ENCODE data around the gene ZFAND6.

The ZFAND6 gene

DNA sequence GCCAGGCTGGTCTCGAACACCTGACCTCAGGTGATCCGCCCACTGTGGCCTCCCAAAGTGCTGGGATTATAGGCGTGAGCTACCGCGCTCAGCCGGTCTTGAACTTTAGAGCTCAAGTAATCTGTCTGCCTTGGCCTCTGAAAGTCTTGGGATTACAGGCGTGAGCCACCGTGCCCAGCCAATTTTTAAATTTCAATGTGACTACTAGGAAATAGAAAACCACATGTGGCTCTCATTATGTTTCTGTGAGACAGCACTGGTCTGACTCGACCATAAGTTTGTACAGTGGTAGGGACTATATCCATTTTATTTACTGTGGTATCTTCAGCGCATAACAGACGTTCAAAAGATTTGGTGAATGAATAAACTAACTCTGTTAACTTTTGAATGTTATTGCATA, 9.1 kb downstream of the ZFAND6 start:
- POLR2A ChIA-PET = interaction anchor here (0.5 kb wide), 1 partner anchor 499 kb away, joined by 3 read pairs; no protein-coding TSS in a partner anchor
- CTCF ChIA-PET = no interaction called here
- TF ChIP-seq, protein P1, sequence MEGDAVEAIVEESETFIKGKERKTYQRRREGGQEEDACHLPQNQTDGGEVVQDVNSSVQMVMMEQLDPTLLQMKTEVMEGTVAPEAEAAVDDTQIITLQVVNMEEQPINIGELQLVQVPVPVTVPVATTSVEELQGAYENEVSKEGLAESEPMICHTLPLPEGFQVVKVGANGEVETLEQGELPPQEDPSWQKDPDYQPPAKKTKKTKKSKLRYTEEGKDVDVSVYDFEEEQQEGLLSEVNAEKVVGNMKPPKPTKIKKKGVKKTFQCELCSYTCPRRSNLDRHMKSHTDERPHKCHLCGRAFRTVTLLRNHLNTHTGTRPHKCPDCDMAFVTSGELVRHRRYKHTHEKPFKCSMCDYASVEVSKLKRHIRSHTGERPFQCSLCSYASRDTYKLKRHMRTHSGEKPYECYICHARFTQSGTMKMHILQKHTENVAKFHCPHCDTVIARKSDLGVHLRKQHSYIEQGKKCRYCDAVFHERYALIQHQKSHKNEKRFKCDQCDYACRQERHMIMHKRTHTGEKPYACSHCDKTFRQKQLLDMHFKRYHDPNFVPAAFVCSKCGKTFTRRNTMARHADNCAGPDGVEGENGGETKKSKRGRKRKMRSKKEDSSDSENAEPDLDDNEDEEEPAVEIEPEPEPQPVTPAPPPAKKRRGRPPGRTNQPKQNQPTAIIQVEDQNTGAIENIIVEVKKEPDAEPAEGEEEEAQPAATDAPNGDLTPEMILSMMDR (IDR thresholded peaks at IDR 0.05; ENCODE audit: insufficient read depth, low read length, missing control alignments) = no peak
- DNase-seq (ENCODE audit: low read depth, low spot score) = no peak
- no peak overlapping the region for H3K4me3 ChIP-seq (ENCODE audit: low read depth, low read length)

DNA sequence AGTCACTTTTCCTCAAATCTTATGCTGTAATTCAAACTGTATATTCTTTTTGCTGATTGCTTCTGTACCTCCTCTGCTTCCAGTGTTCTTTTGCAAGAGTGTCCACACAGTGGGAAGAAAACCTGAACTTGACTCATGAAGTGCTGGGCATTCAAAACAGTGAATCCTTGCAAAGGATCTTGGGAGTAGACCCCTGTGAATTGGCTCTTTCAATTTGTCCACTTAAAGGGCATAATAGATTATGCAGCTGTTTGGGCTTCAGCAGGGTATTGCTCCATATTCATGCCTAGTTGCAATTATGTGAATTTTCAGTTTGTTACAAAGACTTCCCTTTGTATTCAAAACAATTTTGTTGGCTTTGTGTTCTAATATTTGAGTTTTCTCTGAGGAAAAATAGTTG, 11.4 kb downstream of the ZFAND6 start:
- no peak overlapping the region for H3K4me3 ChIP-seq (ENCODE audit: low read depth, low read length)
- TF ChIP-seq, protein P1 (IDR thresholded peaks at IDR 0.05; ENCODE audit: insufficient read depth, low read length, missing control alignments) = no peak
- DNase-seq (ENCODE audit: low read depth, low spot score) = no peak
- CTCF ChIA-PET = interaction anchor here (0.6 to 1.3 kb wide), 3 partner anchors 9 to 104 kb away, joined by 3 to 5 read pairs (median 3); no protein-coding TSS in a partner anchor
- POLR2A ChIA-PET = no interaction called here

DNA sequence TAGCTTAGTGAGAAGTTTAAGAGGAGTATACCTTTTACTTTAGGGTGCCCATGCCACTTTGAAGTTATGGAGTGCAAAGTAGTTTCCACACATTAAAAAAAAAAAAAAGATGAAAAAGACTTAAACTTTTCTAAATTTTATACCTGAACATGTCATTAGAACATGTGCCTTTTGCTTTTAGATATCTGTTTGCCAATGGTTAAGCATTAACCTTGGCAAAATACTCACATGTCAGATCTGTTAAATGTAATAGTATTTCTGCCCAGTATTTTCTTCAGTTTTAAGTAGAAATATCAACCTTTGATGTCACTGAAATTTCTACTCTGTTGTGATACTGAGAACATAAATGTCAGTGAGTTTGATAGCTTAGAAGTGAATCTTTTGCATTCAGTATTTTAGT, 12.2 kb downstream of the ZFAND6 start:
- TF ChIP-seq, protein P1 (IDR thresholded peaks at IDR 0.05; ENCODE audit: insufficient read depth, low read length, missing control alignments) = no peak
- POLR2A ChIA-PET = interaction anchor here (0.8 to 1.9 kb wide), 2 partner anchors 12 to 61 kb away, joined by 3 to 6 read pairs; partner anchors contain the start of gene ZFAND6
- CTCF ChIA-PET = interaction anchor here (1.1 to 1.3 kb wide), 2 partner anchors 10 to 103 kb away, joined by 3 to 5 read pairs; no protein-coding TSS in a partner anchor

DNA sequence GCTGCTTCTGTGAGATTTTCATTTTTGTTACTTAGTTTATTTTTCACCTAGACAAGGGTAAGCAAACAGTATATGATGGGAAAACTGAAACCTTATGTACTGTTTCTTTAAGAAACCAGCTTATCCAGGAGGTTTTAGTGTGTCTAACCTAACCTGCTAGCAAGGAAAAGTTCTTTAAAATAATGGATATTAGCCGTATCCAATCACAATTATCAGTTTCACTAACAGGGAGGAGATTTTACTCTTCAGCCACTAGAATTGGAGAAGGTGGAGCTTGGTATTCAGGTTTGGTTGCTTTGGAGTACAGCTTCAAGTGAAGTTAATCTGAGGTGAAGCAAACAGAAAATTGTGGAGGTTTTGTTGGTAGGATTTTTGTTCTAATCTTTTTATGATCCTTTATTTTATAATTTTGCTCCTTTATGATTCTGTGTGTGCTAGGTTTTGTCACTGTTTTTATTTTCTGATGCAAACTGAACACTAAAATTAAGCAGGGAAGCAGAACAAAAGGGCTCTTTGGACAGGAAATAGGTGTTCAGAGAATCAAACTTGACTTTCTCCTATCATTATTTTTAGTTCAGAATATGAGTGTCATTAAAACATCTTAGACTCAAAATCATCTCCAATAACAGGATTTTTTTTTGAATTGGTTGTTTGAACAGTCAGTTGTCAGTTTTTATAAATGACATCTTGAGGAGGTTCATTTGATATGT, 13.0 kb downstream of the ZFAND6 start:
- peak; percentile 67 for DNase-seq (ENCODE audit: low read depth, low spot score)
- CTCF ChIA-PET = interaction anchor here (1.0 to 1.5 kb wide), 2 partner anchors 12 to 15 kb away, joined by 3 to 4 read pairs; no protein-coding TSS in a partner anchor
- POLR2A ChIA-PET = interaction anchor here (0.5 to 1.9 kb wide), 3 partner anchors 13 to 95 kb away, joined by 3 to 6 read pairs (median 3); partner anchors contain the start of gene ZFAND6
- peak overlapping the region; percentile 60 for H3K4me3 ChIP-seq (ENCODE audit: low read depth, low read length)
- TF ChIP-seq, protein P1 (IDR thresholded peaks at IDR 0.05; ENCODE audit: insufficient read depth, low read length, missing control alignments) = no peak

More for the DNA sequence above, 12.2 kb downstream of the ZFAND6 start:
- H3K4me3 ChIP-seq (ENCODE audit: low read depth, low read length) = no peak overlapping the region
- DNase-seq (ENCODE audit: low read depth, low spot score) = no peak

DNA sequence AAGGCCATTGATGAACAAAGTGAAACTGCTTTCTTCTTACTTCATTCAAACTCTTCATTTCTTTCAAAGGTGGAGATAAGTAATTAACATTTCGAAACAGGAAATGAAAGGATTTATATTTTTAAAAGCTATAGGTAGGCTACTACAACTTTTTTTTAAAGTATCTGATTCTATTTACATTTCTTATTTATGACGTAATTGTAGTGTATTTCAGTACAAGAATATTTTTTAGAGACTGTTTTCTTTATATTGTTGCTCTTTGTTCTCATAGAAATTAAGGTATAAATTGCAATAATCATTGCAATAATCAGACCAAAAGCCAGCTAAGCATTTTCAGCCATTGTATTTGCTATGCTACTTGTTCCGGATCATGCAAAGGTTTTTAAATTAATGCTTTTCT, 13.7 kb downstream of the ZFAND6 start:
- ChIA-PET CTCF (interaction anchor here (1.0 to 1.5 kb wide), 2 partner anchors 12 to 14 kb away, joined by 3 to 4 read pairs; no protein-coding TSS in a partner anchor), POLR2A (interaction anchor here (1.9 kb wide), 1 partner anchor 14 kb away, joined by 6 read pairs; the partner anchor contains the start of gene ZFAND6)
- DNase-seq (ENCODE audit: low read depth, low spot score) = no peak
- peak overlapping the region; percentile 60 for H3K4me3 ChIP-seq (ENCODE audit: low read depth, low read length)
- TF ChIP-seq, protein P1 (IDR thresholded peaks at IDR 0.05; ENCODE audit: insufficient read depth, low read length, missing control alignments) = no peak

All from AG04449 (cell line).